ENCODE measurements around the gene MLEC.

The MLEC gene

DNA sequence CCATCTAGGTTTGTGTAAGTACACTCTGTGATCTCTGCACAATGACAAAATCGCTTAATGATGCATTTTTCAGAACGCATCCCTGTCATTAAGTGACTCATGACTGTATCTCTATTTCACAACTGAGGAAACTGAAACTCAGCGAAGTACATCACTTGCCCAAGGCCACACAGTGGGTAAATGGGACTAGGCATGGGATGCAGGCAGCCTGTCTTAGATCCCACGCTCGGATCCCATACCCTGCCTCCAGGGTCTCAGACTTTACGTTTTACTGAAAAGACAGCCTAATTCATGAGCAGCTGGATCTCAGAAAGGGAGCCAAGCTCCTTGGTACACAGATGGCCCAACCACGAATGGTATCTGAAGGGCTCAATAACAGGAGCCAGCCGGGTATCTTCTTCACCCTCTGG is 2.4 kb upstream of the MLEC start:
- Histone ChIP-seq H3K36me3 (ENCODE audit: low read depth) (no peaks in the 10 kb centered on the region), H3K9me3 (ENCODE audit: severe bottlenecking) (no peaks in the 10 kb centered on the region), H3K4me1 (ENCODE audit: insufficient read depth, poor library complexity, severe bottlenecking) (peaks cover 10% of the 10 kb centered on the region), H3K27me3 (ENCODE audit: insufficient read depth, poor library complexity, severe bottlenecking) (no peaks in the 10 kb centered on the region), H3K27ac (ENCODE audit: poor library complexity, severe bottlenecking) (no peak overlapping the region), H3K4me3 (ENCODE audit: severe bottlenecking) (no peak overlapping the region)
- no peak for TF ChIP-seq CTCF (IDR thresholded peaks at IDR 0.05; ENCODE audit: poor library complexity, severe bottlenecking)
- ATAC-seq (ENCODE audit: low read depth) (no peak), DNase-seq (ENCODE audit: low spot score) (no peak)

DNA sequence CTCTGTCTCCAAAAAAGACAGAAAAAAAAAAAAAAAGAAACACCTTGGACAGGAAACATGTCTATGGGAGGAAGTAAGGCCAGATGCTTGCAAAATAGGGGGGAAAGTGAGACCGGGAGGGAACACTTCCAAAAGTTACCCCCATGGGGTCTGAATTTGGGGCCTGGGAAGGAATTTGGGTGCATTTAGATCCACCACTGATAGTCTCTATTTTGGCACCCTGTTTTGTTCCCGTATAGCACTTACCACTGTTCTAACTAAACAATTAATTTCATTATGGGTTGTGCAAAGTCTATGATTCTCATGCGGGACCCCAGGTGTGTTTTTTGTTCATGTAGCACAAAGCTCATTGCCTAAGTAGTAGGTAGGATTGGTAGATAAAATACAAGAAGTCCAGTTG is 1.4 kb upstream of the MLEC start:
- H3K27ac ChIP-seq (ENCODE audit: poor library complexity, severe bottlenecking): peak overlapping the region; percentile 69

DNA sequence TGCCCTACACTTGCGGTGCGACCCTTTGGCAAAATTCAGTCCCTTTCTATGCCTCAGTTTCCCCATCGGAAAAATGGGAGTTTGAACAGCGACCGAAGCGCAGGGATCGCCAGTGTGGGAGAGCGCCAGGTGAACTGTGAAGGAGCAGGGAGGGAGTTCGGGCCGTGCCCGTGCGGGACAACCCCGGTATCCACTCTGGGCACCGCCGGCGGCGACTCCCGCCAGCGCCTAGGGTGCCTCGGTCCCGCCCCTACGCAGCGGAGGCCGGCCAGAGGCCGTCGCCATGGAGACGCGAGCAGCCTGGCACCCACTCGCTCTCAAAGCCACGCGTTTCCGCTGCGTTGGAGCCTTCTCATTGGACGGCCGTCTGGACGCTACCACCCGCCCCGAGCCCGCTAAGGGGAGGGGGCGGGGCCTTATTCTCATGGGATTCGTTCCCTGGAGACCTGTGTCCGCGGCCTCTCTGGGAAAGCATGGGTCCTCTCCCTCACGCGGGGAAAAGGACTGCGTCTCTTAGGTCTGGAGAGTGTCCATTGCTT is 729 bp upstream of the MLEC start:
- H3K27me3 ChIP-seq (ENCODE audit: insufficient read depth, poor library complexity, severe bottlenecking): no peaks in the 10 kb centered on the region
- ATAC-seq (ENCODE audit: low read depth): peak; percentile 82
- DNase-seq (ENCODE audit: low spot score): peak; percentile 99
- peak overlapping the region; percentile 69 for H3K27ac ChIP-seq (ENCODE audit: poor library complexity, severe bottlenecking)
- peak overlapping the region; percentile 94 for H3K4me3 ChIP-seq (ENCODE audit: severe bottlenecking)
- no peaks in the 10 kb centered on the region for H3K36me3 ChIP-seq (ENCODE audit: low read depth)
- H3K9me3 ChIP-seq (ENCODE audit: severe bottlenecking): no peaks in the 10 kb centered on the region
- no peak for TF ChIP-seq CTCF (IDR thresholded peaks at IDR 0.05; ENCODE audit: poor library complexity, severe bottlenecking)
- H3K4me1 ChIP-seq (ENCODE audit: insufficient read depth, poor library complexity, severe bottlenecking): peaks cover 12% of the 10 kb centered on the region

More for the DNA sequence above, 1.4 kb upstream of the MLEC start:
- H3K4me3 ChIP-seq (ENCODE audit: severe bottlenecking): no peak overlapping the region
- H3K27me3 ChIP-seq (ENCODE audit: insufficient read depth, poor library complexity, severe bottlenecking): no peaks in the 10 kb centered on the region
- peaks cover 12% of the 10 kb centered on the region for H3K4me1 ChIP-seq (ENCODE audit: insufficient read depth, poor library complexity, severe bottlenecking)
- DNase-seq (ENCODE audit: low spot score): no peak
- TF ChIP-seq CTCF (IDR thresholded peaks at IDR 0.05; ENCODE audit: poor library complexity, severe bottlenecking): no peak
- H3K36me3 ChIP-seq (ENCODE audit: low read depth): no peaks in the 10 kb centered on the region
- no peak for ATAC-seq (ENCODE audit: low read depth)
- no peaks in the 10 kb centered on the region for H3K9me3 ChIP-seq (ENCODE audit: severe bottlenecking)

DNA sequence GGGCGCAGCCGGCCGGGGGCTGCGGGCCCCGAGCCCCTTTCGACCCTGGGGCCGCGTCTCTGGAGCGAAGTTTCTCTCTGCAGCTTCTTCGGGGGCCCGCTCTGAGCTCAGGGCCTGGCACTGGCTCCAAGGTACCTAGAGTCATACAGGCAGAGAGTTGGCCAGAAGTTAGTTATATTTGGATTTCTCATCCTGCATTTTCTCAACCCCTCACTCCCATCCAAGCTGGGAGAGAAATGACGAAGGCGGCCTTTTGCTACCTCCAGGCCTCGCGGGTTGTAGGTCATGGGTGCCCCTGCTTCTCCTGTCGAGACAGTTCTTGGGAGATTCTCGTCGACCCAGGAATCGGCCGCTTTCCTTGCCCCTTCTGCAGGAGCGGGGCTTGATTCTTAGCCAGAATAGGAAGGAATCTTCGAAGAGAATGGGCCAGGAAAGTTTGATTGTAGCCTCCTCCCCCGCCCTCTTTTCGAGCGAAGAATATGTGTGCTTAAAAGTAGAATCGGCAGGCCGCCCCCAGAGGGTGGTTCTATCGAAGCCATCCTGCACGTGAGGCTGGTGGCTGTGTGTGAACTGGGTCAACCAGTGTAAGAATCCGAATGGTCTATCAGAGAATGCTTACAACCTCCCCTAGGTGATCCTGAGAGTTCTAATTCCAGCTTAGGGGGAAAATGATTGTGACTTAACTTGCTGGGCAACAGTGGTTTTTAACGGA is 785 bp downstream of the MLEC start:
- no peak for TF ChIP-seq CTCF (IDR thresholded peaks at IDR 0.05; ENCODE audit: poor library complexity, severe bottlenecking)
- peaks cover 12% of the 10 kb centered on the region for H3K4me1 ChIP-seq (ENCODE audit: insufficient read depth, poor library complexity, severe bottlenecking)

GRCh38 chr12:120688527-120689071 is 1.6 kb downstream of the MLEC start:
- no peak for DNase-seq (ENCODE audit: low spot score)
- no peaks in the 10 kb centered on the region for H3K9me3 ChIP-seq (ENCODE audit: severe bottlenecking)
- H3K27me3 ChIP-seq (ENCODE audit: insufficient read depth, poor library complexity, severe bottlenecking): no peaks in the 10 kb centered on the region
- H3K4me1 ChIP-seq (ENCODE audit: insufficient read depth, poor library complexity, severe bottlenecking): peaks cover 12% of the 10 kb centered on the region
- peaks cover 11% of the 10 kb centered on the region for H3K36me3 ChIP-seq (ENCODE audit: low read depth)
- no peak for TF ChIP-seq CTCF (IDR thresholded peaks at IDR 0.05; ENCODE audit: poor library complexity, severe bottlenecking)
- peak overlapping the region; percentile 94 for H3K4me3 ChIP-seq (ENCODE audit: severe bottlenecking)
- ATAC-seq (ENCODE audit: low read depth): no peak
- H3K27ac ChIP-seq (ENCODE audit: poor library complexity, severe bottlenecking): no peak overlapping the region

More for the DNA sequence above, 785 bp downstream of the MLEC start:
- DNase-seq (ENCODE audit: low spot score) (no peak), ATAC-seq (ENCODE audit: low read depth) (no peak)
- H3K9me3 ChIP-seq (ENCODE audit: severe bottlenecking): no peaks in the 10 kb centered on the region
- peak overlapping the region; percentile 94 for H3K4me3 ChIP-seq (ENCODE audit: severe bottlenecking)
- no peaks in the 10 kb centered on the region for H3K27me3 ChIP-seq (ENCODE audit: insufficient read depth, poor library complexity, severe bottlenecking)
- H3K36me3 ChIP-seq (ENCODE audit: low read depth): peaks cover 3% of the 10 kb centered on the region
- peak overlapping the region; percentile 69 for H3K27ac ChIP-seq (ENCODE audit: poor library complexity, severe bottlenecking)
